K562 (cell line): Measurements from ENCODE around the gene F9. TPM values are rescaled to one million over a fixed set of nuclear protein-coding genes. Genes with fewer than 3 reads are reported as not detected.

Experiments
- ATAC-seq: fragments of 200-7000 bp; cut with Tn5 transposase; 3 replicates; pipeline ENCODE4 v1.9.1; 2020; ENCODE audit warnings: moderate library complexity
- Bru-seq: library from RNA; stranded (reverse); fragments of 400-500 nt; gene quantifications from one replicate; lab custom pipeline; 2021; lab: Mats Ljungman, UMichigan
- BruChase-seq, 2 experiments: library from RNA; stranded (reverse); fragments of 400-500 nt; gene quantifications; one replicate each; lab custom pipeline; 2021; lab: Mats Ljungman, UMichigan
- BruUV-seq: library from RNA; stranded (reverse); fragments of 400-500 nt; replicated peaks from 2 replicates; lab custom pipeline; 2021; lab: Mats Ljungman, UMichigan
- CTCF ChIA-PET: fragments of 300-600 bp; formaldehyde crosslinking; extraction: SDS; loops from one replicate; lab custom pipeline; 2021; ENCODE audit warnings: low intra/inter-chr PET ratio; lab: Yijun Ruan, JAX
- POLR2A ChIA-PET: fragments of 300-600, 350-650 bp; sonication (Branson Sonifier 250); formaldehyde crosslinking; extraction: SDS; loops from one replicate; lab custom pipeline; 2021; ENCODE audit warnings: antibody characterized with exemption, inconsistent platforms; lab: Yijun Ruan, JAX
- DNase-seq, 4 experiments: peaks; one replicate each; pipeline versions ENCODE4 v3.0.0 to v3.0.0-alpha.2; 2011 to 2018; ENCODE audit warnings: low spot score in 3 of 4, mixed read lengths in 3 of 4; ENCODE audit errors: extremely low read depth in 1 of 4
- FAIRE-seq: peaks from 2 replicates; lab custom pipeline; 2011; peaks lifted over from hg19 to GRCh38; lab: Jason Lieb, UNC
- H2AFZ ChIP-seq: 2 replicates; pipeline ENCODE4 v1.6.0; 2011; ENCODE audit warnings: low read depth, low read length, control low read depth, inconsistent platforms
- H3K27ac ChIP-seq: fragments of 200-600 bp; 3 replicates; pipeline ENCODE4 v1.8.0; 2011; ENCODE audit warnings: low read depth, mild to moderate bottlenecking, control low read depth, inconsistent platforms, low read length, moderate library complexity, mixed read lengths; ENCODE audit errors: extremely low read depth
- H3K27me3 ChIP-seq, 2 experiments: fragments of 300-600 bp in 1 of 2; 2 replicates in 1 of 2; 3 replicates in 1 of 2; pipeline versions ENCODE4 v1.6.0 to v1.8.0; 2011; ENCODE audit warnings: inconsistent platforms in 2 of 2, low read length in 2 of 2, mild to moderate bottlenecking in 1 of 2, mixed read lengths in 1 of 2, moderate library complexity in 1 of 2; ENCODE audit not compliant: control insufficient read depth in 2 of 2, insufficient read depth in 2 of 2
- H3K36me3 ChIP-seq: fragments of 300-600 bp; 3 replicates; pipeline ENCODE4 v1.8.0; 2011; ENCODE audit warnings: mild to moderate bottlenecking, low read length, inconsistent platforms; ENCODE audit not compliant: control insufficient read depth, insufficient read depth
- H3K4me1 ChIP-seq, 2 experiments: fragments of 200-600 bp in 1 of 2; replicated peaks in 1 of 2; 2 replicates in 1 of 2; 3 replicates in 1 of 2; pipeline versions ENCODE4 v1.5.1 to v1.8.0; 2011; ENCODE audit warnings: inconsistent platforms in 2 of 2, low read length in 2 of 2, mild to moderate bottlenecking in 1 of 2, mixed read lengths in 1 of 2, moderate library complexity in 1 of 2; ENCODE audit not compliant: control insufficient read depth in 2 of 2, insufficient read depth in 2 of 2
- H3K4me2 ChIP-seq: 2 replicates; pipeline ENCODE4 v1.6.1; 2011; ENCODE audit warnings: low read length, control low read depth, inconsistent platforms, mixed read lengths; ENCODE audit not compliant: insufficient read depth
- H3K4me3 ChIP-seq: fragments of 200-600 bp; sonication (generic), shearing (Covaris generic); 2 replicates; pipeline ENCODE4 v1.5.1; 2016; ENCODE audit warnings: control low read depth, inconsistent platforms
- H3K79me2 ChIP-seq: fragments of 200-600 bp; 3 replicates; pipeline ENCODE4 v1.8.0; 2011; ENCODE audit warnings: low read length, inconsistent platforms; ENCODE audit not compliant: control insufficient read depth, insufficient read depth
- H3K9ac ChIP-seq, 2 experiments: 2 replicates each; pipeline versions ENCODE4 v1.6.0 to v1.6.1; 2011; ENCODE audit warnings: low read depth in 2 of 2, low read length in 2 of 2, control low read depth in 1 of 2, inconsistent platforms in 1 of 2, mild to moderate bottlenecking in 1 of 2, mixed read lengths in 1 of 2; ENCODE audit not compliant: insufficient read depth in 1 of 2
- H3K9me1 ChIP-seq: one replicate; pipeline ENCODE4 v1.6.0; 2011; ENCODE audit warnings: inconsistent platforms, mild to moderate bottlenecking, low read length, moderate library complexity; ENCODE audit not compliant: control insufficient read depth, insufficient read depth
- H3K9me3 ChIP-seq: replicated peaks from 2 replicates; pipeline ENCODE4 v1.5.1; 2011; ENCODE audit warnings: low read depth, low read length, inconsistent platforms; ENCODE audit not compliant: control insufficient read depth, insufficient read depth
- H4K20me1 ChIP-seq: replicated peaks from 2 replicates; pipeline ENCODE4 v1.6.1; 2011; ENCODE audit warnings: low read length, inconsistent platforms, mixed read lengths; ENCODE audit not compliant: control insufficient read depth, insufficient read depth
- FUS ChIP-seq: fragments of 200-400 bp; formaldehyde crosslinking; optimal IDR thresholded peaks from 2 replicates; pipeline ENCODE3; 2017; ENCODE audit warnings: low read depth, low read length
- MED1 ChIP-seq: sonication (generic); formaldehyde crosslinking; IDR thresholded peaks from 2 replicates; pipeline ENCODE4 v1.8.1; 2023; ENCODE audit warnings: missing genetic modification reagents, borderline replicate concordance
- TCF3 ChIP-seq: sonication (generic); formaldehyde crosslinking; IDR thresholded peaks from 2 replicates; pipeline ENCODE4 v1.4.0; 2020; ENCODE audit warnings: mild to moderate bottlenecking, missing genetic modification reagents
- WGBS: fragments of 100-300 bp; shearing (Covaris generic); methylation state at CpG from one replicate; pipeline ENCODE4 v1.1.6; 2016; ENCODE audit warnings: low coverage, mixed read lengths; ENCODE audit not compliant: insufficient coverage; ENCODE audit errors: missing lambda C conversion rate; 5-methylcytosine and 5-hydroxymethylcytosine counted together
- in situ Hi-C: fragments of 300-500 bp; cut with MboI; formaldehyde crosslinking; loops from 4 replicates; pipeline ENCODE4 v1.15.0; 2018; ENCODE audit warnings: inconsistent platforms, mixed read lengths
- intact Hi-C: fragments of 100-400 bp; cut with micrococcal nuclease; formaldehyde crosslinking; loops from 2 replicates; pipeline ENCODE4 v1.14.2; 2022
- long read RNA-seq, 3 experiments: library from polyadenylated mRNA in 2 of 3; library from RNA in 1 of 3; unstranded in 2 of 3; stranded (forward) in 1 of 3; transcript quantifications; one replicate each; pipeline ENCODE4 v2.0.0, GENCODE V29; 2019 to 2022
- polyA minus RNA-seq, 3 experiments: library from RNA; depleted of rRNA, polyadenylated mRNA; stranded (reverse); fragments of >200 nt; gene quantifications; 2 replicates each; pipeline ENCODE4 v1.2.3, GENCODE V29; 2011
- polyA plus RNA-seq, 8 experiments: library from polyadenylated mRNA; depleted of rRNA in 4 of 8; stranded (reverse) in 5 of 8; unstranded in 3 of 8; fragments of >200 nt; fragmentation: Nextera tagmentation in 2 of 8; fragmentation: Illumina TruSeq in 1 of 8; extraction: Ambion mirVana in 2 of 8; extraction: Trizol in 1 of 8; gene quantifications; 2 replicates each; pipeline versions ENCODE4 v1.2.1 to v1.2.3, GENCODE V29; 2011 to 2014; ENCODE audit warnings: inconsistent platforms in 1 of 8, missing spikeins in 1 of 8
- total RNA-seq, 7 experiments: library from RNA; depleted of rRNA in 6 of 7; stranded (reverse); fragments of >200 nt in 6 of 7; fragmentation: Illumina TruSeq in 2 of 7; extraction: Trizol in 2 of 7; gene quantifications; 2 replicates each; pipeline versions ENCODE4 v1.2.1 to v1.2.3, GENCODE V29; 2011 to 2021; ENCODE audit warnings: low replicate concordance in 1 of 7

Gene F9
- not detected in 2 replicates for total RNA-seq (2011; cell fraction: chromatin; rRNA removed; ENCODE audit: low replicate concordance)
- not detected in 2 replicates for total RNA-seq (2011; cell fraction: nucleolus; rRNA removed)
- total RNA-seq (2011; cell fraction: nucleoplasm; rRNA removed), result not detected in 2 replicates
- total RNA-seq (2014; rRNA removed), result not detected in 2 replicates
- total RNA-seq (2014; rRNA removed; fragmentation: Illumina TruSeq; extraction: Trizol), result not detected in 2 replicates
- total RNA-seq (2015; rRNA removed; fragmentation: Illumina TruSeq; extraction: Trizol), result not detected in 2 replicates
- total RNA-seq (2021), result 0.09 and 0.11 TPM in 2 replicates
- not detected in 2 replicates for polyA plus RNA-seq (2011; rRNA removed)
- polyA plus RNA-seq (2011; cell fraction: cytosol; rRNA removed), result not detected in 2 replicates
- not detected in 2 replicates for polyA plus RNA-seq (2011; cell fraction: nucleus; rRNA removed)
- polyA plus RNA-seq (2012), result not detected in 2 replicates
- polyA plus RNA-seq (2014; fragmentation: Illumina TruSeq; extraction: Trizol), result not detected in 2 replicates
- not detected for polyA plus RNA-seq (2014; fragmentation: Nextera tagmentation; extraction: Ambion mirVana)
- not detected in 2 replicates for polyA plus RNA-seq (2014; rRNA removed)
- not detected in 2 replicates for polyA minus RNA-seq (2011; rRNA and poly(A)+ RNA removed)
- not detected in 2 replicates for polyA minus RNA-seq (2011; cell fraction: cytosol; rRNA and poly(A)+ RNA removed)
- polyA minus RNA-seq (2011; cell fraction: nucleus; rRNA and poly(A)+ RNA removed), result not detected in 2 replicates
- Bru-seq, nascent RNA, result not detected
- BruChase-seq, experiment 1, labeled RNA remaining after a 2-hour chase, result not detected
- BruChase-seq, experiment 2, labeled RNA remaining after a 6-hour chase, result not detected
- long read RNA-seq, experiment 1, result 0 reads
- long read RNA-seq, experiment 2, result 0 reads
- long read RNA-seq, experiment 3, result 0 reads

GRCh38 chrX:139530550-139530949 is at the start of gene F9:
Gene F9 (plus strand): TSS chrX:139530739. CDS start chrX:139530765, 26 bp downstream.
- in situ Hi-C loops, result no loop called here
- H3K9me1 ChIP-seq, result no peaks in the 10 kb centered on the region
- no peaks in the 10 kb centered on the region for H3K36me3 ChIP-seq
- CTCF ChIA-PET, result no interaction called here
- POLR2A ChIA-PET, result no interaction called here
- H3K27ac ChIP-seq, result no peak within 1 kb of the TSS
- DNase-seq (no peak), ATAC-seq (no peak), FAIRE-seq (no peak)
- H2AFZ ChIP-seq, result no peak within 1 kb of the TSS
- 2% methylated on average over 4 of the region's 4 CpGs for WGBS
- no peak within 1 kb of the TSS for H3K4me2 ChIP-seq
- H3K27me3 ChIP-seq, result no peaks in the 10 kb centered on the region
- H3K9me3 ChIP-seq, result no peaks in the 10 kb centered on the region
- H3K4me1 ChIP-seq, result no peaks in the 10 kb centered on the region
- H3K9ac ChIP-seq, result no peak within 1 kb of the TSS
- H4K20me1 ChIP-seq, result no peaks in the 10 kb centered on the region
- no TSS peak for BruUV-seq
- H3K4me3 ChIP-seq, result no peak within 1 kb of the TSS
- no peaks in the 10 kb centered on the region for H3K79me2 ChIP-seq
- no peak for TF ChIP-seq TCF3 (CRISPR knock-in tag)
- no peak for TF ChIP-seq FUS
- no peak for TF ChIP-seq MED1
- intact Hi-C loops, result no loop called here
